HG02759 (cell line): Measurements from ENCODE around the gene PI16.
"Not testable (repeated sequence)": the region's sequence is repeated elsewhere in the genome, so short reads cannot be mapped to it uniquely, and the experiment has no call there.

Source experiments
- ATAC-seq: cut with Tn5 transposase; IDR thresholded peaks from one replicate; pipeline ENCODE4 v1.9.1; 2021; ENCODE audit warnings: mild to moderate bottlenecking, moderate library complexity; ENCODE audit not compliant: unreplicated experiment

Gene PI16

DNA sequence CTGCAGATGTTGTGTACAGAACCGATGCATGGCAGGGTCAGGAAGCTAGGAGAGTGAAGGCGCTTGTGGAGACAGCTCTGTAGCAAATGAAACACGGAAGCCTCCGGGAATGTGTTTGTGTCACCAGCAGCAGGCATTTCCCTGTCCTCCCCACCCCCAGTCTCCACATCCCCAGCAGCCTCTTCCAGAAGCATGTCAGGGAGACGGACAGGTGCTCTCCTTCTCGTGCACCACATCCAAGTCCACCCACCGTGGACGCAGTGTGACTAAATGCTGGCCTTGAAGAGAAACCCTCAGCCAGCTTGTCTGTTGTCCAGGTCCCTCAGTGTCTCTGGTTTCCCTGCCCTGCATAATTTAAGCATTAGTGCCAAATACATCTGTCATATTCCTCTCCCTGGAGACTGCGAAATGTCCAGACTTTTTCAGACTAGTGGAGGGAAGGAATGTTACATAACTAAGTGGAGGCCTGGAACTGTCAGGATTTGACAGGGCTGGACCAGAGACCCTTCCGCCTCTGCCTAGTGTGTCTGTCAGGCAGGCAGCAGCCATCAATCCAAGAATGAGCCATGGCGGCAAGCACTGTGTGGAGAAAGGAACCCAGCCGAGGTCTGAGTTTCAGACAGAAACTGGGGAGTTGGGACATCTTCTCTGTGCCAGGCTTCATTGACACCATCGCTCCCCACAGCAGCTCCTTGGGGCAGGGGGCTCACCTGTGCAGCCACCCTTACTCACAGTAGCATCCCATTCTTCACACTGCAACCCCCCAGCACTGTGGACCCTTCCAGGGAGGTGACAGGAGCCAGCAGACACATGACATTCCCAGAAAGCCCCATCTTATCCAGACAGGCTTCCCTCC lies 26.6 kb upstream of the PI16 start:
- ATAC-seq: no peak

GRCh38 chr6:36928547-36928918 lies 26.0 kb upstream of the PI16 start:
- ATAC-seq: no peak

GRCh38 chr6:36929152-36929551 lies 25.4 kb upstream of the PI16 start:
- no peak for ATAC-seq

DNA sequence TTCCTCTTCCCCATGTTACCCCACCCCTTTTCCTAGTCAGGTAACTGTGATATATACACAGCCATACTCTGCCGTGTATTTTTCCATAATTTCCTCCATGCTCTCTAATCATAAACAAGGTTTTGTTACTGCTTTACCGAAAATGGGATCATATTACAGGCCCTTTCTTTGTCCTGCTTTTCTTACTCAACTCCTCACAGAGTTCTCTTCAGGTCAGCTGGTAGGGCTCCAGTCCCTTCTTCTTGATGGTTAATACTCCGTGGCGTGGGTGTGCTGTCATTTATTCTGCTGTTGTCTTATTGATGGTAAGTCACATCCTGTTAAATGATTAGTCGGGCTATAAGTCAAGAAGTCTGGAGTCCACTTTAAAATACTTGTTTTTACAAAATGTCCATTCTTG lies 24.9 kb upstream of the PI16 start:
- ATAC-seq: no peak

- ATAC-seq: no peak
Observed at GRCh38 chr6:36930483-36930882, 24.1 kb upstream of the PI16 start.

GRCh38 chr6:36933102-36933501 lies 21.4 kb upstream of the PI16 start:
- no peak for ATAC-seq

- no peak for ATAC-seq
Observed at GRCh38 chr6:36933519-36933918, 21.0 kb upstream of the PI16 start.

- no peak for ATAC-seq
Observed at GRCh38 chr6:36934901-36935300, 19.6 kb upstream of the PI16 start.

- no peak for ATAC-seq
Observed at GRCh38 chr6:36936824-36937223, 17.7 kb upstream of the PI16 start.

DNA sequence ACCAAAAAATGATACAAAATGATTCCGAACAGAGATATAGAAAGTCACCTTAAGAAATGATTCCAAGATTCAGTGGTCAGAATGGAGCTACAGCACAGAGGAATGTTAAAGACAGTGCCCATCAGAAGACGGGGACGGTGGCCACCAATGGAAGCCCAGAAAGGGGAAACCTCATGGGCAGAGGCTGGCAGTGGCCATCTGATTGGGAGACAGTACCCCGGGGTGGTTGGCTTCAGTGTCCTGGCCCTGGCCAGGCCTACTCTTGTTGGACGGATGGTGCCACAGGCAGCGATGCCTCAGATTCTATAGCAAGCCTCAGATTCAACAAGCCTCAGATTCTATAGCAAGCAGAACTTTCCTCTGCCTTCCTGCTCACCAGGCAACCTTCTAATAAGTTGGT lies 16.6 kb upstream of the PI16 start:
- ATAC-seq: no peak

DNA sequence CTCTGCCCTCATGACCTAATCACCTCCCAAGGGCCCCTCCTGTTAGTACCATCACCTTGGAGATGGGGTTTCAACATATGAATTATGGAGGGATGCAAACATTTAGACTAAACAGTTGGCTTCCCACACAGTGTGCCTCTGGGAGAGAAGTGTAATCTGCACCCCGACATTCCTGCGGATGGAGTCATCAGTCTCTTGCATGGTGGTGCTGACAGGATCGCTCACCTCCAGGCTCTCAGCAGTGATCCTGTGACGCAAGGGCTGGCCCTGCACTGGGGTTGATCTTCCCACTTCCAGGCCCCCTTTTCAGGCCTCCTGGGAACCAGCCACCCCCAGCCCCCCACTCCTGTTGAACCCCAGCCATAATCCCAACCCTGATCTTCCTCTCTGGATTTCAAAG lies 16.0 kb upstream of the PI16 start:
- no peak for ATAC-seq

- ATAC-seq: not testable (repeated sequence)
Observed at GRCh38 chr6:36939005-36939404, 15.5 kb upstream of the PI16 start.

DNA sequence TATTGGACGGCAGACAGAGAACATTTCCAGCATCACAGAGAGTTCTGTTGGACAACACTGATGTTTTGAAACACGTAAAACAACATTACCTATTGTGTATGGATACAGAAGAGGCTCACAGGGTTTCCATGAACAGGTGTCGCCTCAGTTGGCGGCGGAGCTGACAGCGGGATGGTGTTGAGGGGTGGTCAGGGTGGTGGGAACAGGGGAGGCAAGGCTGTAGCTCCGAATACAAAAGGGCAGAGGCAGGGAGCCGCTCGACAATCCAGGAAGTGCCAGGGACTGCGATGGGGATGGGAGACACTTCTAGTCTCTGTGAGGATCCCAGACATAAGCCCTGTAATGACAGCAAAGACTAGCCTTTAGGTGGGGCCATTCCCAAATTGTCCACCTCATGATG lies 14.5 kb upstream of the PI16 start:
- ATAC-seq: no peak

GRCh38 chr6:36941561-36941960 lies 13.0 kb upstream of the PI16 start:
- not testable (repeated sequence) for ATAC-seq

GRCh38 chr6:36942329-36942728 lies 12.2 kb upstream of the PI16 start:
- not testable (repeated sequence) for ATAC-seq

DNA sequence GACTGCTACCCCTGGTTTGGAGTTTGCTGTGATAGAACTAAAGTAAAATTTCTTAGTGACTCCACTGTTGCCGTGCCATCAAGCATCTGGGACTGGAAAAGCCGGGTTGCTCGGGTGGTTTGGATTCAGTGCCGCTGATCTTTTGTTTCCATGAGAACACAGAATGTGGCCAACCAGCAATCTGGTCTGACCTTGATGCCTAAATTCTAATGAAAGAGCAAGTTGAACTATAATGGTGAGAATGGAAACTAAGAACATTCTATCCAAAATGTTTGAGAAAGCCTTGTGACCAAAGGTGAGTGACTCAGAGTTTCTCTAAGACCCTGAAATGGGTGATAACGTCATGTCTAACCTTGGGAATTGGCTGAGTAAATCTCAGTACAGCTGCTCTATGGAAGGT lies 9.9 kb upstream of the PI16 start:
- no peak for ATAC-seq

GRCh38 chr6:36945301-36945700 lies 9.2 kb upstream of the PI16 start:
- no peak for ATAC-seq

GRCh38 chr6:36946526-36946925 lies 8.0 kb upstream of the PI16 start:
- no peak for ATAC-seq

- ATAC-seq: peak; percentile 59
Observed at GRCh38 chr6:36947570-36948351, 6.8 kb upstream of the PI16 start.

GRCh38 chr6:36949076-36949475 lies 5.5 kb upstream of the PI16 start:
- not testable (repeated sequence) for ATAC-seq

GRCh38 chr6:36949636-36950035 lies 4.9 kb upstream of the PI16 start:
- ATAC-seq: no peak

DNA sequence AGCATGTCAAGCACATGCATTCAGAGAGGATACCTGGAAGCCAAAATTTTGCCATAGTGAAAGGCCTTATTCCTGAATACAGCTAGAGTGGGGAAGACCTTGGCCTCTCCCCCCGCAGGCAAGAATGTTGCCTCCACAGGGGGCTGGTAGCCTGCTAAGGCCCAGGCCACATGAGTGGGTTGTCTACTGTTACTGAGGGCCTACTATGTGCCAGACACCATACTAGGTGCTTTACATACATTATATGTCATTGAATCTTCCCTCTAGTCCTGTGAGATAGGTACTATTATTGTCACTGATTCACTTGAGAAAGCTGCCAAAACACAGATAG lies 642 bp upstream of the PI16 start:
- no peak for ATAC-seq
